ENCODE data around the gene PCDH7.
A peak's percentile ranks its signal among the peaks of the same experiment; 100 is the strongest.

DNA sequence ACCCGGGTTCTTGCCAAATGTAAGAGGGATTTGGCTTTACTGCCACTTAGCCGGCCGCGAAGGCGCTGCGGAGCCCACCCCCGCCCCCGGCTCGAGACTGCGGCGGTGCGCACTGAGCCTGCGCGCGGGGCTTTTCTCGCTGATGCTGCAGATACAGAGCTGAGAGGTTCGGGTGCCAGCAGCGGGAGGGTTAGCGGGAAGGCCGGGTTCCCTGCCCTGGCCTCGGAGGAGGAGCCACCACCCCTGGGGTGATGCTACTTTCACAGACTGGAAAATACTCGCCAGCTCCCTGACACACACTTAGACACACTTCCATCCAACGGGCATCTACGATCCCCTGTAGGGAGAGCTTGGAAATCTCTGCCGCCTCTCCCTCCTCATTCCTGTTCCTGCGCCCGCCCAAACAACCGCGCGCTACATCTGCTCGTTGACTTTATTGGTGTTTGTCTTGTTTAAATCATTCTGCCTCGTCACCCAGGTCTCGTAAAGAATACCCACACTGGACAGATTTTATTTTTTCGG is 2.1 kb upstream of the PCDH7 start:
- TF ChIP-seq, protein P1, sequence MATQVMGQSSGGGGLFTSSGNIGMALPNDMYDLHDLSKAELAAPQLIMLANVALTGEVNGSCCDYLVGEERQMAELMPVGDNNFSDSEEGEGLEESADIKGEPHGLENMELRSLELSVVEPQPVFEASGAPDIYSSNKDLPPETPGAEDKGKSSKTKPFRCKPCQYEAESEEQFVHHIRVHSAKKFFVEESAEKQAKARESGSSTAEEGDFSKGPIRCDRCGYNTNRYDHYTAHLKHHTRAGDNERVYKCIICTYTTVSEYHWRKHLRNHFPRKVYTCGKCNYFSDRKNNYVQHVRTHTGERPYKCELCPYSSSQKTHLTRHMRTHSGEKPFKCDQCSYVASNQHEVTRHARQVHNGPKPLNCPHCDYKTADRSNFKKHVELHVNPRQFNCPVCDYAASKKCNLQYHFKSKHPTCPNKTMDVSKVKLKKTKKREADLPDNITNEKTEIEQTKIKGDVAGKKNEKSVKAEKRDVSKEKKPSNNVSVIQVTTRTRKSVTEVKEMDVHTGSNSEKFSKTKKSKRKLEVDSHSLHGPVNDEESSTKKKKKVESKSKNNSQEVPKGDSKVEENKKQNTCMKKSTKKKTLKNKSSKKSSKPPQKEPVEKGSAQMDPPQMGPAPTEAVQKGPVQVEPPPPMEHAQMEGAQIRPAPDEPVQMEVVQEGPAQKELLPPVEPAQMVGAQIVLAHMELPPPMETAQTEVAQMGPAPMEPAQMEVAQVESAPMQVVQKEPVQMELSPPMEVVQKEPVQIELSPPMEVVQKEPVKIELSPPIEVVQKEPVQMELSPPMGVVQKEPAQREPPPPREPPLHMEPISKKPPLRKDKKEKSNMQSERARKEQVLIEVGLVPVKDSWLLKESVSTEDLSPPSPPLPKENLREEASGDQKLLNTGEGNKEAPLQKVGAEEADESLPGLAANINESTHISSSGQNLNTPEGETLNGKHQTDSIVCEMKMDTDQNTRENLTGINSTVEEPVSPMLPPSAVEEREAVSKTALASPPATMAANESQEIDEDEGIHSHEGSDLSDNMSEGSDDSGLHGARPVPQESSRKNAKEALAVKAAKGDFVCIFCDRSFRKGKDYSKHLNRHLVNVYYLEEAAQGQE (IDR thresholded peaks at IDR 0.05; ENCODE audit: borderline replicate concordance): no peak
- TF ChIP-seq TAF1 (IDR thresholded peaks at IDR 0.05; ENCODE audit: low read depth): no peak
- peak; percentile 36 for TF ChIP-seq CTCF (IDR thresholded peaks at IDR 0.05; ENCODE audit: poor library complexity, severe bottlenecking)
- TF ChIP-seq EZH2 (IDR thresholded peaks at IDR 0.05; ENCODE audit: borderline replicate concordance, insufficient read depth, low read length, poor library complexity, severe bottlenecking): no peak
- no peak for TF ChIP-seq EP300 (conservative IDR thresholded peaks at IDR 0.05; ENCODE audit: poor library complexity, severe bottlenecking)
- TF ChIP-seq POLR2AphosphoS5 (IDR thresholded peaks at IDR 0.05): no peak
- TF ChIP-seq RAD21 (conservative IDR thresholded peaks at IDR 0.05): peak; percentile 46
- TF ChIP-seq MXI1 (conservative IDR thresholded peaks at IDR 0.05; ENCODE audit: poor library complexity, severe bottlenecking): no peak
- no peak for TF ChIP-seq SMC3 (conservative IDR thresholded peaks at IDR 0.05; ENCODE audit: poor library complexity)
